HG03439 (cell line): ENCODE results near the gene TPSD1.
"Not testable (repeated sequence)": the region's sequence is repeated elsewhere in the genome, so short reads cannot be mapped to it uniquely, and the experiment has no call there.

Experiments
- ATAC-seq: cut with Tn5 transposase; IDR thresholded peaks from one replicate; pipeline ENCODE4 v1.9.1; 2021; ENCODE audit warnings: mild to moderate bottlenecking, moderate library complexity; ENCODE audit not compliant: unreplicated experiment

Gene TPSD1

DNA sequence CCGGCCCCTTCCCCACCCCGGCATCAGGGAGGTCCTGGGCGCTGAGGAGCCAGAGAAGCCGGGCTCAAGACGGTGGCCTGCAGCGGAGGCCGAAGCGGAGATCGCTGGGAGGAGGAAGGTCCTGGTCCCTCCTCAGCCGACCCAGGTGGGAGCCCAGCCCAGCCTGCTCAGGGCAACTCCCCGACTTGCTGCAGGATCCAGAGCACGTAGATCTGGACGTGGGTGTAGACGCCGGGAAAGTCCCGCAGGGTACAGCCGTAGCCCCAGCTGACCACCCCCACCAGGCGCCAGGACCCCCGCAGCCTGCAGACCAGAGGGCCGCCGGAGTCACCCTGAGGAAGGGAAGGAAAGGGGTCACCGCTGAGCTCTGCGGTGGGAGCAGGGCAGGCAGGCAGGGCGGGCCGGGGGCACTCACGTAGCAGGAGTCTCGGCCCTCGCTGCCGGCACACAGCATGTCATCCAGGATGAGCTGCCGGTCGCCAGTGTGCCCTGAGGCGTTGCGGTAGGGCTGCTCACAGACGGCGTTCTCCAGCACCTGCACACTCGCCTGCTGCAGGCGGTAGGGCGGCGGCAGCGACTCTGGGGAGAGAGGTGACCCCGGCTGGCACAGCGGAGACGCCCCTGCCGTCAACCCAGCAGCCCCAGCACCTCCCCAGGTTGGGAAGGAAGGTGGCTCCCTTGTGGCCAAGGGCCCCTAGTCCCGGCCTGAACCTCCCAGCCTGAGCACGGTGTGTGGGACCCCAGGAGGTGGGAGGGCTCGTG lies 5.4 kb downstream of the TPSD1 start:
- no peak for ATAC-seq

DNA sequence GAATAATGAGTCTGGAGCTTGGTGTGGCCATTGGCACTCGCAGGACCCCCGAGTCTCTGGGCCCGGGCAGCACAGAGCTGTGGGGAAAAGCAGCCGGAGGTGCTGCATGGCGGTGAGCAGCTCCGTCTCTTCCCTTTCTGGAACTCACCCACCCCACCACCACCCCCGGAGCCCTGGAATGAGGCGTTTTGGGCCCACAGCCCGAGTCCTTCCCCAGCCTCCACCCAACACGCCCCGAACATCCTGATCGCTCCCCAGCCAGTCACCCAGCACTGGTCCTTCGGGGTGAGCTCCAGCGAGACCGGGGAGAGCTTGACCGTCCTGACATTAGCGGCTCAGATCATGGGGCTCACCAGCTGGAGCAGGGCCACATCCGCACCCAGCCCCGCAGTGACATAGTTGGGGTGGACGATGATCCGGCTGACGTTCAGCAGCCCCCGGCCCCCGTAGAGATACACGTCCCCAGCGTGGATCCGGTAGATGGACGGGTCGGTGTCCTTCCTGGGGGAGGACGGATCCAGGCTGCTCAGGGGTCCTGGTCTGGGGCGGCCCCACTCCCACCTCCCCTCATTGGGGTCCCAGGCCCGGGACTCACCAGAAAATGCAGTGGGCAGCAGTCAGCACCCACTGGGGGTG lies 6.5 kb downstream of the TPSD1 start:
- no peak for ATAC-seq

GRCh38 chr16:1262846-1263221 lies 7.0 kb downstream of the TPSD1 start:
- no peak for ATAC-seq

DNA sequence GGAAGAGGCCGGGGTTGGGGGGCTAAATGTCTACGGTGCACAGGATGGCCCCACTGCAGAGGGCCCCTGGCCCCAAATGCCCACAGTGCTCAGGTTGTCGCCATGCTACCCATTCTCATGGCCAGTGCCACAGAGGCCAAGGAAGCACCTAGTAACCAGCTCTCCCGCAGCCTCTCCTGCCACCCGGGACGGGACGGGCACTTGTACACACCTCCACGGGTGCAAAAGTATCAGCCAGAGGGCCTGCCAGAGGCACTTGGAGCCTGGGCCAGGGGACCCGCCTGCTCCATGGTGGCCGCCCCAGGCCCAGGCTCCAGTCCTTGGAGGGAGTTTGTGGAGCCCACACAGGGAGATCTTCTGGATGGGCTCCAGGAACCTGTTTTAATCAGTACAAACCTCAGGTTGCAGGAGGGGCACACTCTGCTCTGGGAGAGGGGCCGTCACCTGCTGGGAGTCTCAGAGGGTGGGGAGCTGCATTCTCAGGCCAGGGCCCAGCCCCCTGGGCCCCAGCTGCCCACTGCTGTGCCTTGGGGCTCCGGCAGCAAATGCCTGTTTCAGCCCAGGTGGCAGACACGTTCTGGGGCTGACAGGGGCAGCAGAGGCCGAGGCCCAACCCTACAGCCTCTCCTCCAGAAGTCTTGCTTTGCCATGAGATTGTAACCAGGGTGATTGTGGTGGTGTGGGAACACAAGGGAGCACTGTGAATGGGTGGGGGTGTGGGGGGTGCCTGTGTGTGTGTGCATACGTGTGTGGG lies 7.9 kb downstream of the TPSD1 start:
- no peak for ATAC-seq

- no peak for ATAC-seq
Observed at GRCh38 chr16:1264345-1265089, 8.6 kb downstream of the TPSD1 start.

DNA sequence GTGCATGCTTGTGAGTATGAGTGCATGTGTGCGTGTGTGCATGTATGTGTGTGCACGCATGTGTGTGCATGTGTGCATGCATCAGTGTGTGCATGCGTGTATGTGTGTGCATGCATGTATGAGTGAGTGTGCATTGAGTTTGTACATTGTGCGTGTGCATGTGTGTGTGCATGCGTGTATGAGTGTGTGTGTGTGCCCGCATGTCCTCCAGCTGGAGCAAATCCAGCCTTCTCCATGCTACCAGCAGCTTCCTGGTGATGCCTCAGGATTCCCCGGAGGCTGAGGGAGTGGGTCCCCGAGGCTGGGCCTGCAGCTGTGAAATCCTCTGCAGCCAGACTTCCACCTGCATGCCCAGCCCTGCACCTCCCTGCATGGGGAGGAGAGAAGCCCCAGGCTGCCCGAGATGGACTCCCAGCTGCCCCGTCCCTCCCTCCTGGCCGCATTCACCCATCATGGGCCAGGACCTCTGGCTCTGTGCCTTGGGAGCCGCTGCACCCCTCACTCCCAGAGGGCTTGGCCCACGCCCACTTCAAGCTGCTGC lies 9.3 kb downstream of the TPSD1 start:
- ATAC-seq, result no peak

GRCh38 chr16:1265826-1266225 lies 10.0 kb downstream of the TPSD1 start:
- ATAC-seq, result no peak

DNA sequence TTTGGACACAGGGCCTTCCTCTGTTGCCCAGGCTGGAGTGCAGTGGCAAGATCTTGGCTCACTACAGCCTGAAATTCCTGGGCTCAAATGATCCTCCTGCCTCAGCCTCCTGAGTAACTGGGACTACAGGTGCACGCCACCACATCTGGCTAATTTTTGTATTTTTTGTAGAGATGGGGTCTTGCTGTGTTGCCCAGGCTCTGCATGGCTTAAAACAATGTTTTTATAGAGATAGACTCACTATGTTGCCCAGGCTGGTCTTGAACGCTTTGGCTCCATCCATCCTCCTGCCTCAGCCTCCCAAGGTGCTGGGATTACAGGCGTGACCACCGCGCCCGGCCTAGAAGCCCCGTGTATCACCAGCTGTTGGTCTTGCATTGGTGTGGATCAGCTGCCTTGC lies 13.5 kb downstream of the TPSD1 start:
- not testable (repeated sequence) for ATAC-seq

- ATAC-seq, result no peak
Observed at GRCh38 chr16:1271380-1271723, 15.5 kb downstream of the TPSD1 start.

- ATAC-seq, result not testable (repeated sequence)
Observed at GRCh38 chr16:1271724-1272413, 16.0 kb downstream of the TPSD1 start.

DNA sequence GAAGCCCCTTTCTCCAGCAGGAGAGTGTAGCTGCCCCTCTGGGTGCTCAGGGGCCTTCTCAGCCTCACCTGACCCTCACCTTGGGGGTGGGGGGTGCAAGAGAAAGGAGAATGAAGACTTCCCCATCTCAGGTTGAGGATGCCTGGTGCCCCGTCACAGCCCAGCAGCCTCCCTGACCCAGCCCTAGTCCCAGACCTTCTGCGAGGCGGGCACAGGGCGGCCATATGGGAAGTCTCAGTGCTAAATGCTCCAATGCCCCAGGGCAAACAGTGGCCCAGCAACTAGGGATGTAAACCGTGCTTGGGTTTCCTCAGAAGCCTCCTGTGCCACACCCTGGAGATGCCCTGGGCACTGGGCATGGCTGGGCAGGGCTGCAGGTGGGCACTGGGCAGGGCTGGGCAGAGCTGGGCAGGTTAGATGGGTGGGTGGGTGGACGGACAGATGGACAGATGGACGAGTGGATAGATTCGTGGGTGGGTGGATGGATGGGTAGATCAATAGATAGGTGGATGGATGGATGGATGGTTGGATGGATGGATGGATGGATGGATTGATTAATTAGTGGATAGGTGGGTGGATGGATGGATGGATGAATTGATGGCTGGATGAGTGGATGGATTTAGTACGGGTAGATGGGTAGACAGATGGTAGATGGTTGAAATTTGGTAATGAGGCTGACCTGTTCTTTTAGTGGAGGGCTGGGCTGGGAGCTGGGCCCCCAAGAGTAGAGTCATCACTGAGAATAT lies 16.8 kb downstream of the TPSD1 start:
- ATAC-seq, result no peak

- ATAC-seq, result no peak
Observed at GRCh38 chr16:1273816-1274215, 17.9 kb downstream of the TPSD1 start.

- no peak for ATAC-seq
Observed at GRCh38 chr16:1274767-1275166, 18.9 kb downstream of the TPSD1 start.

DNA sequence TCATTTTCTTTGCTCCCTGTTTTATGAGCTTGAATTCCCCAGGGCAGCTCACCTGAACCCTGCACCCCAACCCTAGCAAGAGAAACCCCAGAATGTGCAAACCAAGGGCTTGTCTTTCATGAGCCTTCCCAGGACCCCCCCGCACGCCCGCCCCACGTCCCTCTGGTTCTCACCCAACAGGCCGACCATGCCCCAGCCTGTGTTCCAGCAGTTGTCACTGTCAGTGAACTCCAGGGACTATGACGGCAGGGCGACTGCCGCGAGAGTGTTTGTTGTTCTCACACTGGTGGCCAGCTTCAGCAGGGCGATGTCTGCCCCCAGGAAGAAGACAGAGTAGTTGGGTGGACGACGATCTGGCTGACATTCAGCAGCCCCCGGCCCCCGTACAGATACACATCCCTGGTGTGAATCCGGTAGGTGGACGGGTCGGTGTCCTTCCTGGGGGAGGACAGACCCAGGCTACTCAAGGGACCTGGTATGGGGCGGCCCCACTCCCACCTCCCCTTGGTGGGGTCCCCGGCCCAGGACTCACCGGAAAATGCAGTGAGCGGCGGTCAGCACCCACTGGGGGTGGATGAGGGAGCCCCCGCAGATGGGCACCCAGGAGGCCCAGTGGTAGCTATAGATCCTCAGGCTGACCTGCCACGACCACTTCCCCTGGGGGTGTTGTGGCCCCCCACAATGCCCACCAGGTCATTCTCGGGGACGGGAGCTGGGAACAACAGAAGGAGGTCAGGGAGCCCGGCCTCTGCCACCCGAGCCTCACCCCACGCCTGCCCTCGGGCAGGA lies 20.1 kb downstream of the TPSD1 start:
- no peak for ATAC-seq

DNA sequence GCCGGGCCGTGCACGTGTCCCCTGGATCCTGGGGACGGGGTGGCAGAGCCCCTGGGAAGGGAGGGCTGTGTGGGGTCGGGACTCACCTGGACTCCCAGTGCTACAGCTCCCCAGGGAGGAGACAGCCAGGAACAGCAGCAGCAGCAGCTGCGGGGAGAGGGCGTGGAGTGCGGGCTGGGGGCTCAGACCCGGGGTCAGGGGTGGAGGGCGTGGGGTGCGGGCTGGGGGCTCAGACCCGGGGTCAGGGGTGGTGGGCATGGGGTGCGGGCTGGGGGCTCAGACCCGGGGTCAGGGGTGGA lies 20.7 kb downstream of the TPSD1 start:
- ATAC-seq, result no peak

GRCh38 chr16:1277151-1277598 lies 21.3 kb downstream of the TPSD1 start:
- no peak for ATAC-seq

- ATAC-seq, result no peak
Observed at GRCh38 chr16:1277617-1278282, 21.9 kb downstream of the TPSD1 start.

GRCh38 chr16:1278477-1278876 lies 22.6 kb downstream of the TPSD1 start:
- no peak for ATAC-seq
